COLO829 (cell line): Measurements from ENCODE around the gene MAMDC4.

Experiments used
- DNase-seq: peaks from one replicate; pipeline ENCODE4 v3.0.0; 2012; ENCODE audit warnings: low spot score

The MAMDC4 gene

GRCh38 chr9:136890661-136891060 is 38.5 kb downstream of the MAMDC4 start:
- DNase-seq, result no peak

GRCh38 chr9:136896027-136896426 is 43.9 kb downstream of the MAMDC4 start:
- no peak for DNase-seq

- no peak for DNase-seq
These were observed 46.4 kb downstream of the MAMDC4 start for GRCh38 chr9:136898483-136899100.

GRCh38 chr9:136899196-136899595 is 47.0 kb downstream of the MAMDC4 start:
- no peak for DNase-seq

GRCh38 chr9:136900556-136900955 is 48.4 kb downstream of the MAMDC4 start:
- no peak for DNase-seq

- no peak for DNase-seq
These were observed 48.9 kb downstream of the MAMDC4 start for GRCh38 chr9:136900988-136901515.

- peak; percentile 92 for DNase-seq
These were observed 49.5 kb downstream of the MAMDC4 start for GRCh38 chr9:136901516-136902258.

GRCh38 chr9:136902259-136902821 is 50.2 kb downstream of the MAMDC4 start:
- peak; percentile 91 for DNase-seq

GRCh38 chr9:136903041-136903554 is 51.0 kb downstream of the MAMDC4 start:
- no peak for DNase-seq

- DNase-seq, result no peak
These were observed 54.1 kb downstream of the MAMDC4 start for GRCh38 chr9:136906266-136906665.

GRCh38 chr9:136907011-136907914 is 55.1 kb downstream of the MAMDC4 start:
- DNase-seq, result no peak
